Measurements from ENCODE around the gene APBB2.
A peak's percentile ranks its signal among the peaks of the same experiment; 100 is the strongest.

The APBB2 gene

GRCh38 chr4:40845154-40845835, 369.0 kb downstream of the APBB2 start:
- Histone ChIP-seq H4K20me1 (ENCODE audit: insufficient read depth) (no peaks in the 10 kb centered on the region), H3K4me3 (IDR thresholded peaks at IDR 0.05; ENCODE audit: insufficient read depth, low read depth, low read length) (no peak overlapping the region), H3K27ac (no peak overlapping the region), H3K36me3 (ENCODE audit: insufficient read depth) (no peaks in the 10 kb centered on the region), H3K9ac (no peak overlapping the region), H3K4me1 (ENCODE audit: low read depth, poor library complexity, severe bottlenecking) (peaks cover under 1% of the 10 kb centered on the region), H3K27me3 (ENCODE audit: insufficient read depth, low read depth) (no peaks in the 10 kb centered on the region), H2AFZ (ENCODE audit: low read depth) (no peak overlapping the region), H3K4me2 (no peak overlapping the region), H3K79me2 (ENCODE audit: insufficient read depth, low read depth) (no peaks in the 10 kb centered on the region)
- TF ChIP-seq, protein P1, sequence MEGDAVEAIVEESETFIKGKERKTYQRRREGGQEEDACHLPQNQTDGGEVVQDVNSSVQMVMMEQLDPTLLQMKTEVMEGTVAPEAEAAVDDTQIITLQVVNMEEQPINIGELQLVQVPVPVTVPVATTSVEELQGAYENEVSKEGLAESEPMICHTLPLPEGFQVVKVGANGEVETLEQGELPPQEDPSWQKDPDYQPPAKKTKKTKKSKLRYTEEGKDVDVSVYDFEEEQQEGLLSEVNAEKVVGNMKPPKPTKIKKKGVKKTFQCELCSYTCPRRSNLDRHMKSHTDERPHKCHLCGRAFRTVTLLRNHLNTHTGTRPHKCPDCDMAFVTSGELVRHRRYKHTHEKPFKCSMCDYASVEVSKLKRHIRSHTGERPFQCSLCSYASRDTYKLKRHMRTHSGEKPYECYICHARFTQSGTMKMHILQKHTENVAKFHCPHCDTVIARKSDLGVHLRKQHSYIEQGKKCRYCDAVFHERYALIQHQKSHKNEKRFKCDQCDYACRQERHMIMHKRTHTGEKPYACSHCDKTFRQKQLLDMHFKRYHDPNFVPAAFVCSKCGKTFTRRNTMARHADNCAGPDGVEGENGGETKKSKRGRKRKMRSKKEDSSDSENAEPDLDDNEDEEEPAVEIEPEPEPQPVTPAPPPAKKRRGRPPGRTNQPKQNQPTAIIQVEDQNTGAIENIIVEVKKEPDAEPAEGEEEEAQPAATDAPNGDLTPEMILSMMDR (conservative IDR thresholded peaks at IDR 0.05; ENCODE audit: low read depth, low read length), result no peak

DNA sequence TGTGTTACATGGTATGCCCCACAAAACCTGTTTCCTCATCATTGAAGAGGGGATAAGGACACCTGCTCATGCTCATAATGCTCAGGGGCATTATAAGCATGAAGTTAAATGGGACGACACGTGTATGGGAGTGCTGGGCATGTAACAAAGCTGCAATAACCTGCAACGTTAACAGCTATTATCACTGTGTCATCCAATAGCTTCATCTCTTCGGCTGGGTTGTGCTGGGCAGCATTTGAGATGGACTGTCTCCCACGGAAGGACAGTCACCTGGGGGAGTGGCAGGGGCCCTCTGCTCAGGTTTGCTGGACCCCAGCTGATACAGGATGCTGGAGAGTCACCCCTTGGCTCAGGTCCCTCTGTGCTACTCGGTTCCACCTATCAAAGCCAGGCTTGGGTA, 370.1 kb downstream of the APBB2 start:
- Histone ChIP-seq H3K4me1 (ENCODE audit: low read depth, poor library complexity, severe bottlenecking) (no peaks in the 10 kb centered on the region), H2AFZ (ENCODE audit: low read depth) (no peak overlapping the region), H3K4me2 (no peak overlapping the region), H3K27me3 (ENCODE audit: insufficient read depth, low read depth) (no peaks in the 10 kb centered on the region), H3K79me2 (ENCODE audit: insufficient read depth, low read depth) (no peaks in the 10 kb centered on the region), H3K4me3 (IDR thresholded peaks at IDR 0.05; ENCODE audit: insufficient read depth, low read depth, low read length) (no peak overlapping the region), H4K20me1 (ENCODE audit: insufficient read depth) (no peaks in the 10 kb centered on the region), H3K36me3 (ENCODE audit: insufficient read depth) (no peaks in the 10 kb centered on the region), H3K9ac (no peak overlapping the region), H3K27ac (no peak overlapping the region)
- TF ChIP-seq, protein P1 (conservative IDR thresholded peaks at IDR 0.05; ENCODE audit: low read depth, low read length), result no peak

GRCh38 chr4:40843696-40844095, 370.6 kb downstream of the APBB2 start:
- H2AFZ ChIP-seq (ENCODE audit: low read depth), result no peak overlapping the region
- no peaks in the 10 kb centered on the region for H4K20me1 ChIP-seq (ENCODE audit: insufficient read depth)
- TF ChIP-seq, protein P1 (conservative IDR thresholded peaks at IDR 0.05; ENCODE audit: low read depth, low read length), result peak; percentile 49
- H3K4me2 ChIP-seq, result no peak overlapping the region
- no peak overlapping the region for H3K9ac ChIP-seq
- H3K27ac ChIP-seq, result no peak overlapping the region
- H3K27me3 ChIP-seq (ENCODE audit: insufficient read depth, low read depth), result no peaks in the 10 kb centered on the region
- no peaks in the 10 kb centered on the region for H3K79me2 ChIP-seq (ENCODE audit: insufficient read depth, low read depth)
- no peaks in the 10 kb centered on the region for H3K36me3 ChIP-seq (ENCODE audit: insufficient read depth)
- no peak overlapping the region for H3K4me3 ChIP-seq (IDR thresholded peaks at IDR 0.05; ENCODE audit: insufficient read depth, low read depth, low read length)
- no peaks in the 10 kb centered on the region for H3K4me1 ChIP-seq (ENCODE audit: low read depth, poor library complexity, severe bottlenecking)

DNA sequence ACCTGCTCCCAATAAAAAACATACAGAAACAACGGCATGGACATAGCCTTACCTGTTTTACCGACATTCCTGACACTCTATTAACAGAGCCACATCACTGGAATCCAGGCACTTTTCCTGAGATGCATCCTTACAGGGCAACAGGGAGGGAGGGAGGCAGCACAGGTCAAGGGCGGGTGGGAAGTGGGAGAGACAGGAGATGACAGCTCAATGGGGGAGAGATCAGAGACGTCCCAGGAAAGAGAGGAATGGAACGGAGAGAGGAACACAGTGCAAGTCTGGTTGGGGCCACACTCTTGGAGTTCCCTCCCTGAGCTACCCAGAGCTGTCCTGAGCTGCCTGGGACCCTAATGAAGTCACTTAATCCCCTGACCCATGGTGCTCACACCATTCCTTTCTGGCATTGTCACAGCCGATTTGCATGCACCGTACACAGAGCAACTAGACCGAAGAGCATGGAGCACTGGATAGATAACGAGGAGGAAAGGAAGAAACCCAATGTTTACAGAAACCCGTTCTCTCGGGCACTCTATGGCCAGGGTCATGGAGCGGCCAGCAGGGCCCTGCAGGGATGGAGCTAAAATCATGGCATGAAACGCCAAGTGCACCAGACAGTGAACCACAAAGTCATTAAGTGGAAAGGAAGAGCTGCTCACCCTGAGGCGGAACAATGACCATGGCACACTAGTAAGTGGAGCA, 371.5 kb downstream of the APBB2 start:
- Histone ChIP-seq H3K4me2 (no peak overlapping the region), H3K9ac (no peak overlapping the region), H2AFZ (ENCODE audit: low read depth) (no peak overlapping the region), H3K79me2 (ENCODE audit: insufficient read depth, low read depth) (no peaks in the 10 kb centered on the region), H3K4me3 (IDR thresholded peaks at IDR 0.05; ENCODE audit: insufficient read depth, low read depth, low read length) (no peak overlapping the region), H3K27me3 (ENCODE audit: insufficient read depth, low read depth) (no peaks in the 10 kb centered on the region), H3K36me3 (ENCODE audit: insufficient read depth) (no peaks in the 10 kb centered on the region), H3K27ac (no peak overlapping the region), H3K4me1 (ENCODE audit: low read depth, poor library complexity, severe bottlenecking) (no peaks in the 10 kb centered on the region), H4K20me1 (ENCODE audit: insufficient read depth) (no peaks in the 10 kb centered on the region)
- TF ChIP-seq, protein P1 (conservative IDR thresholded peaks at IDR 0.05; ENCODE audit: low read depth, low read length), result no peak

Data from KMS-11 (cell line).